Peyer's patch (tissue), 4 donors: ENCODE results near the gene JAZF1. TPM values are rescaled to one million over a fixed set of nuclear protein-coding genes. Genes with fewer than 3 reads are reported as not detected.
"Not testable (repeated sequence)": the region's sequence is repeated elsewhere in the genome, so short reads cannot be mapped to it uniquely, and the experiment has no call there.

Experiments
- DNase-seq, 3 donors: peaks; one replicate each; pipeline ENCODE4 v3.0.0-alpha.2; 2017 to 2019
- H3K27ac ChIP-seq, 4 donors: fragments of 200-600 bp; sonication (generic); one replicate each; pipeline ENCODE4 v1.5.1; 2016 to 2019
- H3K27me3 ChIP-seq, 2 donors: fragments of 200-600 bp; sonication (generic); one replicate each; pipeline ENCODE4 v1.5.1; 2019
- H3K36me3 ChIP-seq, 3 donors: fragments of 200-600 bp; sonication (generic); one replicate each; pipeline ENCODE4 v1.5.1; 2016 to 2019
- H3K4me1 ChIP-seq, 4 donors: fragments of 200-600 bp; sonication (generic); one replicate each; pipeline ENCODE4 v1.5.1; 2016 to 2019
- H3K4me3 ChIP-seq, 4 donors: fragments of 200-600 bp; sonication (generic); 1 replicate in 3 of 4; 2 replicates in 1 of 4; pipeline ENCODE4 v1.5.1; 2016 to 2019; ENCODE audit warnings: mild to moderate bottlenecking in 1 of 4
- H3K9me3 ChIP-seq, 4 donors: fragments of 200-600 bp; sonication (generic); one replicate each; pipeline ENCODE4 v1.5.1; 2016 to 2019; ENCODE audit warnings: mild to moderate bottlenecking in 1 of 4
- POLR2A ChIP-seq, 2 donors: fragments of 450-650 bp; IDR thresholded peaks; one replicate each; pipeline ENCODE4 v1.5.1; 2017; ENCODE audit warnings: antibody characterized with exemption in 2 of 2, mild to moderate bottlenecking in 2 of 2, moderate library complexity in 2 of 2
- total RNA-seq, 4 donors: library from RNA; depleted of rRNA; stranded (reverse); fragments of >200 nt; gene quantifications; one replicate each; pipeline ENCODE4 v1.1.0, GENCODE V29; 2016
- TF ChIP-seq, protein P1 (sequence below), 6 experiments: fragments of 450-650 bp in 4 of 6; fragments of 200-600 bp in 2 of 6; sonication (generic) in 1 of 6; IDR thresholded peaks; one replicate each; pipeline ENCODE4 v1.5.1; 2017 to 2019; ENCODE audit warnings: antibody characterized with exemption in 6 of 6, mild to moderate bottlenecking in 3 of 6, moderate library complexity in 1 of 6

JAZF1 gene
- total RNA-seq, 4 donors from 2014 or later: 1.9 to 15.7 (median 2.6) TPM

DNA sequence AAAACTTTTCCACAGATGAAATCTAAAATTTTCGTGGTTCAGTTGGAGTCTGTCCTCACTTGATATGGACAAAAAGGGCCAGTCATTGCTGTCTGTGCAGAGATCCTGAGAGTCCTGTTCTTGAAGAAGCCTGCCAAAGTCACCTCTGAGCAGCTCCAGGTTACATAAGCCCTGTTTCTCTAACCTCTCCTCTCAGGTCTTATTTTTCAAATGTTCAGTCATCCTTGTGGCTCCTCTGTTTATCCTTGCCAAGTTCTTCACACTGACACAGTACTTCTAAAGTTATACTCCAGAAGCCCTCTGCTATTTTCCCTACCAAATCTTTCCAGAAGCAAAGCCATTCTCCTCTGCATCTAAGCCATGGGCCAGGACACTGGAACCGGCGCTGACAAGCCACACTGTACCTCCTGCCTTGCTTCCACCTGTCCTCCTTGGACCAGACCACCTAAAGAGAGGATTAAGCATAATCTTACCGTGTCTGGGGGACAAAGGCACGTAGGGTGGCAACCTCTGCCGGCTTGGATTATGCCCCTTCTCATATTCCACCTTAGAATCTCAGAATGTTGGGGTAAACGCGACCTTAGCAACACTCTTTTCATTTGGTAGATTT is 161.6 kb downstream of the JAZF1 start:
- H3K4me1 ChIP-seq: no peaks in the 10 kb centered on the region
- no peaks in the 10 kb centered on the region for H3K27me3 ChIP-seq
- H3K27ac ChIP-seq: no peak overlapping the region
- TF ChIP-seq, protein P1, sequence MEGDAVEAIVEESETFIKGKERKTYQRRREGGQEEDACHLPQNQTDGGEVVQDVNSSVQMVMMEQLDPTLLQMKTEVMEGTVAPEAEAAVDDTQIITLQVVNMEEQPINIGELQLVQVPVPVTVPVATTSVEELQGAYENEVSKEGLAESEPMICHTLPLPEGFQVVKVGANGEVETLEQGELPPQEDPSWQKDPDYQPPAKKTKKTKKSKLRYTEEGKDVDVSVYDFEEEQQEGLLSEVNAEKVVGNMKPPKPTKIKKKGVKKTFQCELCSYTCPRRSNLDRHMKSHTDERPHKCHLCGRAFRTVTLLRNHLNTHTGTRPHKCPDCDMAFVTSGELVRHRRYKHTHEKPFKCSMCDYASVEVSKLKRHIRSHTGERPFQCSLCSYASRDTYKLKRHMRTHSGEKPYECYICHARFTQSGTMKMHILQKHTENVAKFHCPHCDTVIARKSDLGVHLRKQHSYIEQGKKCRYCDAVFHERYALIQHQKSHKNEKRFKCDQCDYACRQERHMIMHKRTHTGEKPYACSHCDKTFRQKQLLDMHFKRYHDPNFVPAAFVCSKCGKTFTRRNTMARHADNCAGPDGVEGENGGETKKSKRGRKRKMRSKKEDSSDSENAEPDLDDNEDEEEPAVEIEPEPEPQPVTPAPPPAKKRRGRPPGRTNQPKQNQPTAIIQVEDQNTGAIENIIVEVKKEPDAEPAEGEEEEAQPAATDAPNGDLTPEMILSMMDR (IDR thresholded peaks at IDR 0.05): no peak
- TF ChIP-seq POLR2A (IDR thresholded peaks at IDR 0.05): no peak
- no peaks in the 10 kb centered on the region for H3K36me3 ChIP-seq
- H3K4me3 ChIP-seq: no peak overlapping the region
- no peaks in the 10 kb centered on the region for H3K9me3 ChIP-seq
- DNase-seq: no peak

- DNase-seq: no peak
- H3K4me1 ChIP-seq: no peaks in the 10 kb centered on the region
- no peak overlapping the region for H3K4me3 ChIP-seq
- no peak overlapping the region for H3K27ac ChIP-seq
- H3K9me3 ChIP-seq: no peaks in the 10 kb centered on the region
- no peaks in the 10 kb centered on the region for H3K27me3 ChIP-seq
- no peaks in the 10 kb centered on the region for H3K36me3 ChIP-seq
- no peak for TF ChIP-seq POLR2A (IDR thresholded peaks at IDR 0.05)
- TF ChIP-seq, protein P1 (IDR thresholded peaks at IDR 0.05): no peak
Measured at GRCh38 chr7:28018446-28018845, 162.1 kb downstream of the JAZF1 start.

- Histone ChIP-seq H3K27ac (no peak overlapping the region), H3K27me3 (no peaks in the 10 kb centered on the region), H3K9me3 (no peaks in the 10 kb centered on the region), H3K36me3 (no peaks in the 10 kb centered on the region), H3K4me1 (no peaks in the 10 kb centered on the region), H3K4me3 (no peak overlapping the region)
- no peak for DNase-seq
- TF ChIP-seq POLR2A (IDR thresholded peaks at IDR 0.05): no peak
- TF ChIP-seq, protein P1 (IDR thresholded peaks at IDR 0.05): no peak
Measured at GRCh38 chr7:28018020-28018419, 162.6 kb downstream of the JAZF1 start.

DNA sequence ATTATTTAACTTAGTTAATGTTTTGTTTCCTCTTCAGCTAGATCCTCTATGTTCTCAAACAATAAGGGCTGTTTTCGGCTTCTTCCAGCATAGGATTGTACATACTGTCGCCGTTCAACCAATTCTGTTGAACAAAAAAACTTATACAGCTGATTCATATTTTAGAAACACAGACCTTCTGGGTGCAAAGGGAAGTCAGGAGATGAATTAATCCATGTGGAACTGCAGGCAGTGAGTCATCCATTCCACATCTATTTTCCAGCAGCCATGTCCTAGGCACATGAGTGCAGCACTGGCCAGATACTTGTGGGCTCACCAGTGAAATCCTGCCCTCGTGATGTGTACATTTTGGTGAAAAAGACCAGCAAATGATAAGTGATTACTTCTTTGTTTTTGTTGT is 163.2 kb downstream of the JAZF1 start:
- no peaks in the 10 kb centered on the region for H3K36me3 ChIP-seq
- H3K4me3 ChIP-seq: no peak overlapping the region
- TF ChIP-seq, protein P1 (IDR thresholded peaks at IDR 0.05): no peak
- no peak for TF ChIP-seq POLR2A (IDR thresholded peaks at IDR 0.05)
- no peaks in the 10 kb centered on the region for H3K9me3 ChIP-seq
- no peak overlapping the region for H3K27ac ChIP-seq
- DNase-seq: no peak
- no peaks in the 10 kb centered on the region for H3K4me1 ChIP-seq
- H3K27me3 ChIP-seq: no peaks in the 10 kb centered on the region

DNA sequence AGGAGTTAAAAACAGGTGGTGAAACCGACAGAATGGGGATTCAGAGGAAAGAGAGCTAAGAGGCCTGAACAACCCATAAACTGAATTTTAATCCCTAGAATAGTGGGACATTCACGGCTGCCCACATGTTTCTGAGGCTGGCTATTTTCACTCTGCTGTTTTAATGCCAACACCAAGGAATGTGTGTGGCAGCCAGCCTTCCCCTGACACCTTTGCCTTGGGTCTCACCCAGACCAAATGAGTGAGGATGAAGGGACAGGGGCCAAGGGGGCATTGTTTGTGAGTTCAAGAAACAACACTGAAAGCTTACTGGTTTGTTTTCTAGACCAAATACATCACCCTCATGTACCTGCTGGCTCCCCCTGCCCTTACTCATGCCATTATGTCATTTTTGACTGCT is 164.3 kb downstream of the JAZF1 start:
- no peaks in the 10 kb centered on the region for H3K9me3 ChIP-seq
- H3K4me3 ChIP-seq: no peak overlapping the region
- no peaks in the 10 kb centered on the region for H3K36me3 ChIP-seq
- H3K4me1 ChIP-seq: no peaks in the 10 kb centered on the region
- DNase-seq: no peak
- no peak overlapping the region for H3K27ac ChIP-seq
- TF ChIP-seq POLR2A (IDR thresholded peaks at IDR 0.05): no peak
- TF ChIP-seq, protein P1 (IDR thresholded peaks at IDR 0.05): no peak
- no peaks in the 10 kb centered on the region for H3K27me3 ChIP-seq

DNA sequence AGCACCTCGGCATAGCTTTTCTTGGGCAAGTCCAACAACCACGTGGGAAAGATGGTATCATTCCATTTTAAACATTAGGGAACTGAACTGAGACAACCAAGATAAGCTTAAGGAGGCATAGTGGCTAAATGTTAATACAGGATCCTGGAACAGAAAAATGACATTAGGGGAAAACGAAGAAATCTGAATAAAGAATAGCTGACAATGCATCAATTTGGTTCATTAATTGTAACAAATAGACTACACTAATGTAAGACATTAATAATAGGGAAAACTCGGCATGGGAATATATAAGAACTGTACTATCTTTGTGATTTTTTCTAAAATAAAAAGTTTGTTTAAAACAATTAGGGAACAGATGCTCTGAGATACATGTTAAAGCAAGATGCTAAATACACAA is 165.4 kb downstream of the JAZF1 start:
- H3K4me3 ChIP-seq: no peak overlapping the region
- no peak for DNase-seq
- no peaks in the 10 kb centered on the region for H3K9me3 ChIP-seq
- H3K36me3 ChIP-seq: no peaks in the 10 kb centered on the region
- TF ChIP-seq, protein P1 (IDR thresholded peaks at IDR 0.05): no peak
- no peak for TF ChIP-seq POLR2A (IDR thresholded peaks at IDR 0.05)
- no peak overlapping the region for H3K27ac ChIP-seq
- no peaks in the 10 kb centered on the region for H3K27me3 ChIP-seq
- no peaks in the 10 kb centered on the region for H3K4me1 ChIP-seq

DNA sequence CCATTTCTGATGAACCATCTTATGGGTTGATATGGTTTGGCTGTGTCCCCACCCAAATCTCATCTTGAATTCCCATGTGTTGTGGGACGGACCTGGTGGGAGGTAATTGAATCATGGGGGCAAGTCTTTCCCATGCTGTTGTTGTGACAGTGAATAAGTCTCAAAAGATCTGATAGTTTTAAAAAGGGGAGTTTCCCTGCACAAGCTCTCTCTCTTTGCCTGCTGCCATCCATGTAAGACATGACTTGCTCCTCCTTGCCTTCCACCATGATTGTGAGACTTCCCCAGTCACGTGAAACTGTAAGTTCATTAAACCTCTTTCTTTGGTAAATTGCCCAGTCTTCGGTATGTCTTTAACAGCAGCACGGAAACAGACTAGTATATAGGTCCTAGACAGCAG is 166.3 kb downstream of the JAZF1 start:
- not testable (repeated sequence) for H3K4me3 ChIP-seq, H3K4me1 ChIP-seq, H3K27me3 ChIP-seq, H3K9me3 ChIP-seq, H3K36me3 ChIP-seq, DNase-seq, H3K27ac ChIP-seq
